HEK293 (cell line): ENCODE measurements around the gene CACNG4.

Experiments used
- CTCF ChIA-PET: fragments of 350-600 bp; formaldehyde crosslinking; extraction: SDS; loops from one replicate; lab custom pipeline; 2021; ENCODE audit warnings: antibody characterized with exemption; lab: Yijun Ruan, JAX
- POLR2A ChIA-PET: fragments of 300-600 bp; formaldehyde crosslinking; extraction: SDS; loops from one replicate; lab custom pipeline; 2020; ENCODE audit warnings: antibody characterized with exemption, inconsistent platforms; lab: Yijun Ruan, JAX
- H3K27ac ChIP-seq: fragments of 200-500 bp; sonication (Bioruptor generic); 2 replicates; pipeline ENCODE4 v1.5.1; 2014; ENCODE audit warnings: low read depth, low read length, control low read depth, inconsistent platforms; ENCODE audit errors: extremely low read depth
- H3K36me3 ChIP-seq, 2 experiments: fragments of 200-500 bp in 1 of 2; sonication (Bioruptor generic) in 1 of 2; 1 replicate in 1 of 2; 2 replicates in 1 of 2; pipeline ENCODE4 v1.5.1; 2014 to 2017; ENCODE audit warnings: inconsistent platforms in 2 of 2, low read length in 2 of 2; ENCODE audit not compliant: control insufficient read depth in 2 of 2, insufficient read depth in 1 of 2
- H3K4me1 ChIP-seq: fragments of 200-500 bp; sonication (Bioruptor generic); 2 replicates; pipeline ENCODE4 v1.5.1; 2014; ENCODE audit warnings: mild to moderate bottlenecking, low read length, inconsistent platforms; ENCODE audit not compliant: control insufficient read depth, insufficient read depth
- H3K4me3 ChIP-seq: 2 replicates; pipeline ENCODE4 v1.5.1; 2011; ENCODE audit warnings: low read depth, mild to moderate bottlenecking, control low read depth, low read length, moderate library complexity
- H3K9me3 ChIP-seq: fragments of 200-500 bp; sonication (Bioruptor generic); 2 replicates; pipeline ENCODE4 v1.5.1; 2014; ENCODE audit warnings: low read depth, low read length, inconsistent platforms; ENCODE audit not compliant: control insufficient read depth, insufficient read depth
- EGR2 ChIP-seq: fragments of 450-650 bp; formaldehyde crosslinking; IDR thresholded peaks from 2 replicates; pipeline ENCODE4 v1.5.1; 2016; ENCODE audit warnings: low read depth, missing biosample characterization, missing genetic modification characterization
- GFI1B ChIP-seq: fragments of 450-650 bp; formaldehyde crosslinking; IDR thresholded peaks from 2 replicates; pipeline ENCODE4 v1.5.1; 2016; ENCODE audit warnings: missing biosample characterization, missing genetic modification characterization
- KLF8 ChIP-seq: fragments of 450-650 bp; formaldehyde crosslinking; IDR thresholded peaks from 2 replicates; pipeline ENCODE4 v1.5.1; 2016; ENCODE audit warnings: missing biosample characterization, missing genetic modification characterization
- REPIN1 ChIP-seq: fragments of 450-650 bp; formaldehyde crosslinking; IDR thresholded peaks from 2 replicates; pipeline ENCODE4 v1.5.1; 2017; ENCODE audit warnings: missing biosample characterization, missing genetic modification characterization, low read depth
- SCRT2 ChIP-seq: fragments of 450-650 bp; formaldehyde crosslinking; IDR thresholded peaks from 2 replicates; pipeline ENCODE4 v1.5.1; 2016; ENCODE audit warnings: missing biosample characterization, missing genetic modification characterization
- ZNF146 ChIP-seq: fragments of 450-650 bp; formaldehyde crosslinking; IDR thresholded peaks from 2 replicates; pipeline ENCODE4 v1.5.1; 2016; ENCODE audit warnings: missing biosample characterization, missing genetic modification characterization
- ZNF184 ChIP-seq: fragments of 450-650 bp; IDR thresholded peaks from 2 replicates; pipeline ENCODE4 v1.5.1; 2018; ENCODE audit warnings: missing biosample characterization, mild to moderate bottlenecking, missing genetic modification characterization
- ZNF214 ChIP-seq: fragments of 450-650 bp; formaldehyde crosslinking; IDR thresholded peaks from 2 replicates; pipeline ENCODE4 v1.5.1; 2017; ENCODE audit warnings: missing biosample characterization, mild to moderate bottlenecking, missing genetic modification characterization, borderline replicate concordance
- ZNF416 ChIP-seq: fragments of 450-650 bp; formaldehyde crosslinking; IDR thresholded peaks from 2 replicates; pipeline ENCODE4 v1.5.1; 2016; ENCODE audit warnings: missing biosample characterization, missing genetic modification characterization
- ZNF518A ChIP-seq: fragments of 450-650 bp; formaldehyde crosslinking; conservative IDR thresholded peaks from 2 replicates; pipeline ENCODE4 v1.5.1; 2016; ENCODE audit warnings: low read depth, missing biosample characterization, missing genetic modification characterization
- ZNF529 ChIP-seq: fragments of 450-650 bp; formaldehyde crosslinking; IDR thresholded peaks from 2 replicates; pipeline ENCODE4 v1.5.1; 2017; ENCODE audit warnings: missing genetic modification characterization, missing biosample characterization; ENCODE audit not compliant: insufficient replicate concordance
- ZNF549 ChIP-seq: fragments of 450-650 bp; IDR thresholded peaks from 2 replicates; pipeline ENCODE4 v1.5.1; 2018; ENCODE audit warnings: missing biosample characterization, missing genetic modification characterization, mild to moderate bottlenecking, inconsistent platforms, moderate library complexity
- ZNF610 ChIP-seq: fragments of 450-650 bp; formaldehyde crosslinking; IDR thresholded peaks from 2 replicates; pipeline ENCODE4 v1.5.1; 2016; ENCODE audit warnings: missing biosample characterization, missing genetic modification characterization, borderline replicate concordance
- ZNF843 ChIP-seq: fragments of 450-650 bp; formaldehyde crosslinking; IDR thresholded peaks from 2 replicates; pipeline ENCODE4 v1.5.1; 2016; ENCODE audit warnings: missing biosample characterization, missing genetic modification characterization
- TF ChIP-seq, protein P1 (sequence below): fragments of 450-650 bp; formaldehyde crosslinking; IDR thresholded peaks from 2 replicates; pipeline ENCODE4 v1.5.1; 2017; ENCODE audit warnings: missing biosample characterization, mild to moderate bottlenecking, missing genetic modification characterization, moderate library complexity
- TF ChIP-seq, protein P2 (sequence below): fragments of 450-650 bp; formaldehyde crosslinking; conservative IDR thresholded peaks from 2 replicates; pipeline ENCODE4 v1.5.1; 2016; ENCODE audit warnings: low read depth, missing biosample characterization, missing genetic modification characterization

The CACNG4 gene

DNA sequence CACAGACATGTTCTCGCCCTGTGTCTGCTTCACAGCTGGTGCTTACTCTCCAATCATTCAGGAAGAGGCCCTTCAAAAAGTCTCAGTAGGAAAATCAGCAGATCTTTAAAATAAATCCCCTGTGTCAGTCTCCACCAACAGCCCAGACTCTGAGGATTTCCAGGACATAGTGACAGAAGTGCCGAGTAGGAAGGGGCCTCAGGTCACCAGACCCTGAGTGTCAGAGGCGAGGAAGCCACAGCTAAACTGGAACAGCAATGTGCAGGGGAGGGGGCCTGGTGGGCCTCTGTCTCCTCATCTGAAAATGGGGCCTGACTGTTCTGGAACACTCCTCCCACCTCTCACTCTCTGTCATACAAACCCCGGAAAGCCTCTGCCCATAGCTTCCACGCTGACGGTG is 6.3 kb downstream of the CACNG4 start (continued):
- no peak for TF ChIP-seq ZNF518A

- Histone ChIP-seq H3K4me3 (no peak overlapping the region), H3K27ac (no peak overlapping the region), H3K36me3 (no peaks in the 10 kb centered on the region), H3K4me1 (no peaks in the 10 kb centered on the region), H3K9me3 (no peaks in the 10 kb centered on the region)
- TF ChIP-seq ZNF843 = no peak
- no peak for TF ChIP-seq REPIN1 (tag by site-specific recombination)
- TF ChIP-seq ZNF214 (tag by site-specific recombination) = no peak
- TF ChIP-seq ZNF416 (tag by site-specific recombination) = no peak
- TF ChIP-seq, protein P1, sequence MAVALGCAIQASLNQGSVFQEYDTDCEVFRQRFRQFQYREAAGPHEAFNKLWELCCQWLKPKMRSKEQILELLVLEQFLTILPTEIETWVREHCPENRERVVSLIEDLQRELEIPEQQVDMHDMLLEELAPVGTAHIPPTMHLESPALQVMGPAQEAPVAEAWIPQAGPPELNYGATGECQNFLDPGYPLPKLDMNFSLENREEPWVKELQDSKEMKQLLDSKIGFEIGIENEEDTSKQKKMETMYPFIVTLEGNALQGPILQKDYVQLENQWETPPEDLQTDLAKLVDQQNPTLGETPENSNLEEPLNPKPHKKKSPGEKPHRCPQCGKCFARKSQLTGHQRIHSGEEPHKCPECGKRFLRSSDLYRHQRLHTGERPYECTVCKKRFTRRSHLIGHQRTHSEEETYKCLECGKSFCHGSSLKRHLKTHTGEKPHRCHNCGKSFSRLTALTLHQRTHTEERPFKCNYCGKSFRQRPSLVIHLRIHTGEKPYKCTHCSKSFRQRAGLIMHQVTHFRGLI (tag by site-specific recombination) = no peak
- no peak for TF ChIP-seq KLF8 (tag by site-specific recombination)
- no peak for TF ChIP-seq EGR2 (tag by site-specific recombination)
- TF ChIP-seq ZNF146 (tag by site-specific recombination) = no peak
- no peak for TF ChIP-seq ZNF549 (tag by site-specific recombination)
- TF ChIP-seq ZNF610 = no peak
- TF ChIP-seq, protein P2, sequence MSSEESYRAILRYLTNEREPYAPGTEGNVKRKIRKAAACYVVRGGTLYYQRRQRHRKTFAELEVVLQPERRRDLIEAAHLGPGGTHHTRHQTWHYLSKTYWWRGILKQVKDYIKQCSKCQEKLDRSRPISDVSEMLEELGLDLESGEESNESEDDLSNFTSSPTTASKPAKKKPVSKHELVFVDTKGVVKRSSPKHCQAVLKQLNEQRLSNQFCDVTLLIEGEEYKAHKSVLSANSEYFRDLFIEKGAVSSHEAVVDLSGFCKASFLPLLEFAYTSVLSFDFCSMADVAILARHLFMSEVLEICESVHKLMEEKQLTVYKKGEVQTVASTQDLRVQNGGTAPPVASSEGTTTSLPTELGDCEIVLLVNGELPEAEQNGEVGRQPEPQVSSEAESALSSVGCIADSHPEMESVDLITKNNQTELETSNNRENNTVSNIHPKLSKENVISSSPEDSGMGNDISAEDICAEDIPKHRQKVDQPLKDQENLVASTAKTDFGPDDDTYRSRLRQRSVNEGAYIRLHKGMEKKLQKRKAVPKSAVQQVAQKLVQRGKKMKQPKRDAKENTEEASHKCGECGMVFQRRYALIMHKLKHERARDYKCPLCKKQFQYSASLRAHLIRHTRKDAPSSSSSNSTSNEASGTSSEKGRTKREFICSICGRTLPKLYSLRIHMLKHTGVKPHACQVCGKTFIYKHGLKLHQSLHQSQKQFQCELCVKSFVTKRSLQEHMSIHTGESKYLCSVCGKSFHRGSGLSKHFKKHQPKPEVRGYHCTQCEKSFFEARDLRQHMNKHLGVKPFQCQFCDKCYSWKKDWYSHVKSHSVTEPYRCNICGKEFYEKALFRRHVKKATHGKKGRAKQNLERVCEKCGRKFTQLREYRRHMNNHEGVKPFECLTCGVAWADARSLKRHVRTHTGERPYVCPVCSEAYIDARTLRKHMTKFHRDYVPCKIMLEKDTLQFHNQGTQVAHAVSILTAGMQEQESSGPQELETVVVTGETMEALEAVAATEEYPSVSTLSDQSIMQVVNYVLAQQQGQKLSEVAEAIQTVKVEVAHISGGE (tag by site-specific recombination) = no peak
- no peak for TF ChIP-seq ZNF184 (tag by site-specific recombination)
- TF ChIP-seq SCRT2 (tag by site-specific recombination) = no peak
- no peak for TF ChIP-seq ZNF529 (tag by site-specific recombination)
- TF ChIP-seq GFI1B (tag by site-specific recombination) = no peak
- ChIA-PET POLR2A (no interaction called here), CTCF (interaction anchor here (0.6 kb wide), 1 partner anchor 658 kb away, joined by 3 read pairs; no protein-coding TSS in a partner anchor)
Measured at GRCh38 chr17:66971264-66971663, 6.8 kb downstream of the CACNG4 start.
